ENCODE data around the gene SLC11A2.
"Not testable (repeated sequence)": the region's sequence is repeated elsewhere in the genome, so short reads cannot be mapped to it uniquely, and the experiment has no call there.

The SLC11A2 gene

DNA sequence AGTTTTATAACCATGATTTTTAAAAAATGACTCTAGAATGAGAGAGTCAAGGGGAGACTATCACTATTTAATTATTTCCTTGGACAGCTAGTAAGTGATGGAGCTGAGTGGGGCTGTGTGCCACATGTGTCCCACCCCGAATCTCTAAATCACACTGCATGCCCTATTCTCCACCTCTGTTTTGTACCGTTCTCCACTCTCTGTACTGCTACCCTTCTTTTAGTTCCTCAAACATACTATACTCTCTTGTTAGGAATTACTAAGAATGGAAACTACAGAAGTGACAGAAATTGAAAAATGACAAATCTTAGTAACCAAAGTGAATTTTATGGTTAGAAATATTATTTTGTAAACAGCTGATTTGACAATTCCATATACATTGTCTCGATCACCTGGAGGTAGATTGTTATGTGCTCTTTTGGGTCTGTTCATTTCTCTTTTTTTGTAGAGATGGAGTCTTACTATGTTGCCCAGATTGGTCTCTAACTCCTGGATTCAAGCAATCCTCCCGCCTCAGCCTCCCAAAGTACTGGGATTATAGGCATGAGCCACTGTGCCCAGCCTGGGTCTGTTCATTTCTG lies 35.9 kb downstream of the SLC11A2 start:
- DNase-seq (ENCODE audit: low spot score), result no peak

DNA sequence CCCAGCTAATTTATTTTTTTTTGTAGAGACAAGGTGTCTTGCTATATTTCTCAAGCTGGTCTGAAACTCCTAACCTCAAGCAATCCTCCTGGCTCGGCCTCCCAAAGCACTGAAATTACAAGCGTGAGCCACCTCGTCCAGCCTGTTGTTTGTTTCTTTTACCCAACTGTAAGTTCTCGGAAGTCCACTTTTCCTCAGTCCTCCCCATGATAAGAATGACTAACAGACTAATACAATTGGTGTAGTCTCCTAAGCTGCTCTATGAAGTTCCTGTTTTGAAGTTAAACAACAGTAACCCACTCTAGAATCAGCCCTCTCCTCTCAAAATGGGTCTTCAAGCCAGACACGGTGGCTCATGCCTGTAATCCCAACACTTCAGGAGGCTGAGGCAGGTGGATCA lies 37.3 kb downstream of the SLC11A2 start:
- DNase-seq (ENCODE audit: low spot score), result no peak

DNA sequence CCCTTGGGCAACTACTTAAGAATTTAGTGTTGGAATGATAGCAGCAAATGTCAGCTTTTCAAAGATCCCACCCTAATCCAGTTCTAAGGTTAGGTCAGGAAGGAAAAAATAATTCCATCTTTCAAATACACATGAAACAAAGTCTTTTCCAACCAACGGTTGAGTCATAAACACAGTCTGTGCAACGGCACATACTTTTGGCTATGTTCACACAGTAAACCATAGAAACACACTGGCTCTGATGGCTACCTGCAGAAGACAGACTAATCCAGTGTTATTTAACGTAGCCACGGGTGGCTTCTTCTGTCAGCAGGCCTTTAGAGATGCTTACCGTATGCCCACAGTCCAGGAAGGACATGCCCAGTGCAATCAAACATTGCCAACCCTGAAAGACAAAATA lies 38.1 kb downstream of the SLC11A2 start:
- DNase-seq (ENCODE audit: low spot score), result no peak

DNA sequence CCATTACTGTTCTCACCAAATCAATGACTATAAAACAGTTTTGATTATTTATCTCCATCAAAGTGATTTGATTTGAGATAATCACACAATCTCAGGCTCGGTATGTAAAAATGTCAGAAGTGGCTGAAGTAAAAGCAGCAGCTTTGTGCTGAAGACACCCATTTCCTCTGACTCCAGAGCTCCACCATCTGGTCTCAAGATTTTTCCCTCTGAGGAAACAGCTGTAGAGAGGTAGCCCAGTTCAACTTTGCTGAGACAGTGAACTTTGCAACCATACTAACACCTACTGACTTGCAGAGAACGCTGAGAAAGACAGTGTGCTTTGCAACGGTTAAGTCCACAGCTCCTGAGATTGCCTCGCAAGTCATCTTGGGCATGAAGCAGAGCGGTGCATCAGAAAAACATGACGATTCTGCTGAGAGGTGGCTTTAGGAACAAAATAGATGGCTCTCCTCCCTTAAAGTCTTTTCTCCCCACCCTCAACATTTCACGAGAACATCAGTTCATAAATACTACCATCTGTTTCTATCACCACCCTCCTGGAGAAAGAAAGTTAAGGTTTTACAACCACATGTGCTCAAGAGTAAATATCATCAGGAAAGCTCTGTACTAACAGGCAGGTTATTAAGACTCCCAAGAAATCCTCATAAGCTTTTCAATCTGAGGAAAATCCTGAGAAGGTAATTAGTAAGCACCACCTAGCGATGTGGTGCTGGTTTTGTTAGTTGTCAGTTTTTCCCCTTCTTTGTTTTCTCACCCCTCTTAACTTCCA lies 39.0 kb downstream of the SLC11A2 start:
- DNase-seq (ENCODE audit: low spot score), result peak; percentile 68

DNA sequence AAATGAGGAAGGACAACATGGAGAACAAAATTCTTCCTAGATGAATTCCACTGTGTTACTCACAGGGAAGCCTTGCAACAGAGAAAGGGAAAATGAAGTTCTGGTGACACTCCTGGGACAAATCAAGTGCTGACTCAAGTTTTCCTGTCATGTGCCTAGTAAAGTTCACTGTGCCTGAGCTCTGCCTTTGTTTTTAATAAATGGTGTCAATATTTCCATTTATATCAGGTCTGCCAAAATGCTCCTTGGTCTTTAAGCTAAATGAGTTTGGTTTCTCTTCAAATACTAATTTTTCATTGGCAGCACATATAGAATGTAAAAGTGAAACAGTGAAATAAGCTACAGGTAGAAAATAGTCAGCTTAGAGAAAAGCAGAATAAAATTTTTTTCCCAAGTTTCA lies 40.9 kb downstream of the SLC11A2 start:
- peak; percentile 17 for DNase-seq (ENCODE audit: low spot score)

DNA sequence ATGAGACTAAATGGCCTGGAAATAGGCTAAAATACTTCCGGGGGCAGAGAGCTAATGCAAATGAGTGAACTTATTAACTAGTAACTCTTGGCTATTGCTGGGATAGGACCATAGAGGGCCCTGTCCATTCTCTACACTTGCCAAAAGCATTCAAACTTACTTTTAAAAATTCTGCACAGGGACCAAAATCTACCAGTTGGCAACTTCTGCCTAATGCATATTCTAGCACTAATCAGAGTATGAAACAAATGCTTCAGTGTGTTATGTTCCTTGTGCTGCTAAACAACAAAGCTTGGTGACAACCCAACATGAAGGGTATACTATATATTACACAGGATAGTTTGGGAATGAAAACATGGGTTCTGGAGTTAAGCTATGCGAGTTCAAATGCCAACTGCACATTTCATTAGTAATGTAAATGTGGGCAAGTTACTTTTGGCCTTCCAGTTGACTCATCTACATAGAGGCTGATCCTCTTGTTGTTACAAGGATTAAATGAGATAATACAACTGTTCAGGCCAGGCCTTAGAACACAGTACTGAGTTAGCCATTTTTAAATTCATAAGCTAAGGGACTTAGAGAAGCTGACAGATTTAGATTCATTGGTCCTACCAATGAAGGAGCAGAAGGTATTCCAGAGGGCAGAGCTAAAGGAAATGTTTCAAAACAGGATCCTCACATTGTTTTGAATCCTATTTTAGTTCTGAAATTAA lies 41.4 kb downstream of the SLC11A2 start:
- peak; percentile 35 for DNase-seq (ENCODE audit: low spot score)

DNA sequence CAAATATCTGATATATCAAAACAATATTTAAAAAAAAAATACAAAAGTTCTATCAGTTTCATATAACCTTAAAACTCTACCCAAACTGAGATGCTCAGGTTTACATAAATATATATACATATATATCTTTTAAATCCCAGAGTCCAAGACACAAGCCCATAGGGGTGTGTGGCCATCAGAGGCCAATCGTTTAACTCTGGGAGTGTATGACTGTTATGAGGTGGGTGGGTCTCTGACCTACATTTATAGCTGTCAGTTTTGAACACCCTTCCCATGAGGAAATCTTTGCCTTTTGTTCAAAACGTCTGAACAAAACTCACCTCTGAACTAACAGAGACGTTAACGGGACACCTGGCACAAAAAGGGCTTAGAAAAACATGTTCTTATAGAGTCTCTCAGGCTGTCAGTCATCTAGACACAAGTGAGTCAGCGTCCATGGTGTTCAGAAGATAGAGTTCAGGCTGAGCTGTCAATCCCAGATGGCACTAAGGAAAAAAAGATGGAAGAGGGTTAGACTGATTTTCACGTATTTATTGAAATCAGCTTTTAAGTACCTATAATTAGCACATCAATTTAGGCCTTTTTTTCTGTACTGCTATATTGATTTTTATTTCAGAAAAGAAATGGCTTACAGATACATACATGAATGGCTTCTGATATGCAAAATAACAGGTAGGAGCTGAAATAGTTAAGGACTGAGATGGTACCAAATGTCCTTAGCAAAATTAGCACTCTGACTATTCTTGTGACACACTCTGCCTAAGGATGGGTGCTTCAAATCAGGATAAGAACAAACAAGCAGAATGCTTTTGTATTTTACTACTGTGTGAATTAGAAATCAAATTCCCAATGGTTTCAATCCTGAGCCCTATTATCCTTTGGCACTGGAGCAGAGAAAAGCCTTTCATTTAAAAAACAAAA lies 44.6 kb downstream of the SLC11A2 start:
- DNase-seq (ENCODE audit: low spot score), result no peak

DNA sequence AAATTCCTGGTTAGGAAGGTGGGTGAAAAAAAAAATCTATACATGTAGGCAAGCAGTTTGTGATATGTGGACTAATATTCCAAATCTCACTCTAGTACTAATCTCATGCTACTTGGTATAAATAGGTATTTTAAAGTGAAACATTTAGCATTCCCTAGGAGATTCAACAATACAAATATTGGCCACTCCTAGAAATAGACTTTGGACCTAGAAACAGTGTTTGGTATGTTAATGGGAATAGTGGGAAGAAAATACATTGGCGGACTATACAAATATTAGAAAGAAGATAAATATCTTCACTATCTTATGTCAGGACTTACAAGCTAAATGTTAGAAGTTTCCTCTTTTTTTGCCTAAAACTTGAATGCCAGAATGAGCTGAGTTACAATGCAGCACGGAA lies 45.6 kb downstream of the SLC11A2 start:
- no peak for DNase-seq (ENCODE audit: low spot score)

DNA sequence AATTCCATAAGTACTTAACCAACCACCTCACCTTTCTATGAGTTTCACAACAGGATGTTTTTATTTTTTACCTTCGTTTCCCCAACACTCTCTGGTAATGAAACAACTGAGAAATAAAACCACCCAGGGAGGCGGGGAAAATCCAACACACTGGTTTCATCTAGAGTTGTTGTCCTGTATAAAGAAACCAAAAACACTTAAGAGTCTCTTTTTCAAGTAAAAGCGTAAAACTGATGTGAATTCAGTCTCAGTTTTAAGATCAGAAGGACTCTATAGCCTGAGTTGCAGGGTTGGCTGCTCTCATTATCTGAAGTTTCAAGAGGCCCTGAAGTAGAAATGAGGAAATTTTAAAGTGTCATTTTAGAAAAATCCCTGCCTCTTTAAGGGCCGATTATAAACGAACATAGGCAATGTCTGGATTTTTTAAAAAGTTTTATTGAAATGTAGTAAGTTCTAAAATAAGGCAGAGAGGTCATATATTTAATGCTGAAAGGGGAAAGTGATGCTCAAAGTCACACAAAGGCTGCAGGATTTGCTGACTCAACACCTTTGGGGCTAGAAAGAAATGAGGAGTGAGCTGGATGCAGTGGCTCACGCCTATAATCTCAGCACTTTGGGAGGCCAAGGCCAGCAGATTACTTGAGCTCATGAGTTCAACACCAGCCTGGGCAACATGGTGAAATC lies 46.7 kb downstream of the SLC11A2 start:
- DNase-seq (ENCODE audit: low spot score), result no peak

DNA sequence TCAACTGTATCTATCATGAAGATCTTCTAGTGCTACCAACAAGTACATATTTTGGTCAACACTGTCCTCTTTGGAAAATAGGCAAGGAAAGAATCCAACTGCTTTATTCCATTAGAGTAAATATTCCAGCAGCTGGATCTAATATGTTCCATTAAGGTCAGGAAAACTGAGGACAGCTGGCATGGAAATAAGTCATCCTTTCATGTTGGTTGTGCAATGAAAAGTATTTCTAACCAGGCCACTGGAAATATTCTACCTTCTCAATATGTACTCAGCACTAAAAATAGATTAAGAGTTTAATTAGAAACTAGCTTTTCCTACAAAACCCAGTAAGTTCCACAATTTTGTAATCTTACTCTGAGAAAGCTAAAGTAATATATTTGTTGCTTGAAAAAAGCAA lies 54.2 kb downstream of the SLC11A2 start:
- no peak for DNase-seq (ENCODE audit: low spot score)

DNA sequence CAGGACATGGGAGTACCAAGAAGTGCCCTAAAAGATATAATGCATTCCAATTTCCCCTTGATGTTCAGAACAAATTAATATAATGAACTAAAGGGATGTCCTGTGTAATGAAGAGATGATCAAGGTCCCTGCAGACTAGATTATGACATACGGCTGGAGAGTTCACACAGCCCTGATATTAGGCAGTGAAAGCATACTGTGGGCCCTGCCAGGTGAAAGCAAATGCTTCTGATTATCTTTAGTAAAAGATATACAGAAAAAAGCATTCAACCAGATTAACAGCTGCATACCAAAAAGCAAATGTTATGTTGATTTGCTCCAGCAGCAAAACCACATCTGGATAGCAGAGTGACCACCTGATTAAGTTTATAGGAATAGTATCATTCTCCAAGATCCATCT lies 61.8 kb downstream of the SLC11A2 start:
- DNase-seq (ENCODE audit: low spot score), result no peak

DNA sequence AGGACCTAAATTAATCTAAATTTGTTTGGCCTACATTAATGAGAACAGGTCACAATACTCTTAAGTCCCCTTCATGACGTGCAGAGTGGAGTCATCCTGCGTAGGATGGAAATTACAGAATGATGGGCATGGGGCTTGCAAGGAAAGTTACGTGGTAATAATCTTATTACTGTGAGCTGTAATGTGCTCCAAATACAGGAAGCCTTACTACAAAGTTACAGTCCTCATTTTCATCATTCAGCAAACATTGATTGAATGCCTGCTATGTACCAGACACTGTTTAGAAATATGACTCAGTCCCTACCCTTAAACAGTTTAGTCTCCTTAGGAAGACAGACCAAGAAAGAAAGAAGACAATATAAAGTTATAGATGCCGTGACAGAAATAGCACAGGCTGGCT lies 64.5 kb downstream of the SLC11A2 start:
- no peak for DNase-seq (ENCODE audit: low spot score)

DNA sequence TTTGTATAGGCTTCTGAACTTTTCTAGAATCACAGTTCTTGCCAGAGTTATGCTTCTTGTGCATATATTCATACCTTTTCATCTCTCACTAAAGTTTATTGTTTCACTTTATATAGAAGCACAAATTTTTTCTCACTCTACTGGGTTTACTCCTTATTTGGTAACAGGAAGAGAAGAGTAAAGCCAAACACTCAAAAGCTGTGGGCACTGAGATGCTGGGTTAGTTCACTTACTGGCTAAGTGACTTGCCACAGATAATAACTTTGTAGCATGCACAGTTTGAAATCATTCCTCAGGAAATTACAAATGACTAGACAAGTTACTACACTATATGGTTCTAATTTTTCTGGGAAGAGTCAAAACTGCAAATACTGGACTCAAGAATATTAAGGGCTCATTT lies 66.1 kb downstream of the SLC11A2 start:
- DNase-seq (ENCODE audit: low spot score), result no peak

DNA sequence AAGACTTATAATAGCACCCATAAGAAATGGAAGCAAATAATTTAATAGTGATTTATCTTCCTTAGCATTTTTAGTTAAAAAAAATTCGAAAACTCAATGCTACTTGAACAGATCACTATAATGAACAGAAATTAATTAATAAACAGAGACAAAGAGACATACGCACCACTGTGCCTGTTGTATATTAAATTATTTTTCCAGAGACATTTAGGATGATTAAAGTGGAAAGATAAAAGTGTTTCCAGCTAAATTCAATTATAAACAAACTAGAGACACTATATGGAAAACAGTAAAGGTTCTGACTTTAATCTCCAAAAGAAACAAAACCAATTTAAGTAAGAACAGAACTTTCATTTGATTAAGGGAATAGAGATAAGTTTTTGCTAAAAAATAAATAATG lies 70.5 kb downstream of the SLC11A2 start:
- no peak for DNase-seq (ENCODE audit: low spot score)

DNA sequence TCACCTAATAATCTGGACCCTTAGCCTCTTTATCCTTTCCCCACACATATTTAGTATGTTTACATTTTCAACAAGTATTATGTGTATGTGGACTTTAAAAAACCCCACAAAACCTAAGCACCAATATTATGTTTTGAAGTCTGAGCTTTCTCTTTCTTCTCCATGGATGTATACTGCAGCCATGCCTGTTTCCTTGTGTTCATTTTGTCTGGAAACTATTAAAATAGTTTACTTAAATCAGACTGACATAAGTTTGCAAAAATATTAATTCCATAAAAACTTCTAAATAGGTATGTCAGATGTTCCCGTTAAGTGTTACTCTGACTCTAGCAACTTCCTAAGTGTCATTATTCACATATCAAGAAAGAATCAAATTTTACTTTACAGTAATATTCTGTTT lies 70.9 kb downstream of the SLC11A2 start:
- no peak for DNase-seq (ENCODE audit: low spot score)

DNA sequence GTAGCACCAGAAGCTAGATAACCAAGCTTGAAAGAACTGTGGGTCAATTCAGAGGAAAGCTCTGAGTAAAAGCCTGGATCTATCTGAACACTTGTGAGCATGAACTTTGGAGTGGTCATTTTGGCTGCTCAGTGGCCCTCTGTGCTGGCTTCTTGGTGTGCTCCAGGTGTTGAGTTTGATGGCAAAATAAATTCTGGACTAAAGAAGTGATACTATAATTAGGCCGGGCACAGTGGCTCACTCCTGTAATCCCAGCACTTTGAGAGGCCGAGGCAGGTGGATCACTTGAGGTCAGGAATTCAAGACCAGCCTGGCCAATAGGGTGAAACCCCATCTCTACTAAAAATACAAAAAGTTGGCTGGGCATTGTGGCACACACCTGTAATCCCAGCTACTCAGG lies 71.4 kb downstream of the SLC11A2 start:
- DNase-seq (ENCODE audit: low spot score), result not testable (repeated sequence)

DNA sequence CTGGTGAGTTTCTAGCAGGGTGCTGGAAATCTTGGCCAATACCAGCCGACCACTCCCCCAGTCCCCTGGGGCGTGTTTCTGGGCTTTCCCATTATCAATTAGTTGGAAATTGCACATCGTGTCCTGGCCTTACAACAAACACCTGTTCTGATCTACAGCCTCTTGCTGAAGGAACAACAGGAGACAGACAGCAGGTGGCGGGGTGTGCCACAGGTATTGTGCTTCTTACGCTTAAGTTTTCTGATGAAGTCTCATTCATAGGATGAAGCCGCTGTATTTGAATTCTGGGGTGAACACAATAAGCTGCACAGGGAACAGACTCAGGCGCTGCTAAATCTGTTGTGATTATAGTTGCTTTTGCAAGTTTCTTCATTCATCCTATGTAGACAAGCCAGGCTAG lies 73.1 kb downstream of the SLC11A2 start:
- DNase-seq (ENCODE audit: low spot score), result no peak

DNA sequence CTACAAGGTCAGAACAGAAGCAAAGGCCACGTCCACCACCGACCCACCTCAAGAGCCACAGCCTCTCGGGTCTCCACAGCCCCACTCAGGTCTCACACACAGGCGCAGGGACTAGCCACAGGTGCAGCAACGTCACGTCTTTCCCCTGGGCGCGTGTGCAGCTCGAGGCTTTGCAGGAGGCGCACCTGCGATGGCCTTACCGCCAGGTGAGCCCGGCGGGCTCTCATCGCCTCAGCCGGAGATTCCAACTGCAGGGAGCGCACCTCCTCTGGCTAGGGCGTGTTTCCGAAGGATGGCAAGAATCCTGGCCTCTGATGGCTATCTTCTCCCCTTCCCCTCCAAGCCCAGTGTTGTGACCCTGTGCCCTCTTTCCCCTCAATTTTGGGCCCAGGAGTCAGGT lies 73.7 kb downstream of the SLC11A2 start, which contains the start of gene HIGD1C:
Gene HIGD1C, plus strand, starts transcription at position 35 of the 400 bp plus-strand sequence. CDS start 1,455 bp downstream, outside the sequence.
- DNase-seq (ENCODE audit: low spot score), result no peak

DNA sequence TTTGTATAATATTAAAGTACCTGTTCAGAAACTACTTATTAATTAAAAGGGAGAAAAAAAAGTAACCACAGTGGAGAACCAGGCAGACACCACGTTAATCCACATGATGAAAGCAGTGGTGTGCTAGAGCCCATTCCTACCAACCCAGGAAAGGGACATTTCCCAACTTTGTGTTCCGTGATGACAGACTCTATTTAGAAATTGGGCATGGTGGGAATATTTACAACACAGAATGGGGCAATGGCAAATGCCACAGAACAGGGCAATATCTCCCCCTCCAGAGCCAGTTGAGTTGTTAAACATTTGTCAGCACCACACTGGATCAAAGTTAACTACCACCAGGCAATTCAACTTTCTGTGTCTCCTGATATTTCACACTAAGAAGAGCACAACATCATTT lies 75.1 kb downstream of the SLC11A2 start:
- DNase-seq (ENCODE audit: low spot score), result no peak

DNA sequence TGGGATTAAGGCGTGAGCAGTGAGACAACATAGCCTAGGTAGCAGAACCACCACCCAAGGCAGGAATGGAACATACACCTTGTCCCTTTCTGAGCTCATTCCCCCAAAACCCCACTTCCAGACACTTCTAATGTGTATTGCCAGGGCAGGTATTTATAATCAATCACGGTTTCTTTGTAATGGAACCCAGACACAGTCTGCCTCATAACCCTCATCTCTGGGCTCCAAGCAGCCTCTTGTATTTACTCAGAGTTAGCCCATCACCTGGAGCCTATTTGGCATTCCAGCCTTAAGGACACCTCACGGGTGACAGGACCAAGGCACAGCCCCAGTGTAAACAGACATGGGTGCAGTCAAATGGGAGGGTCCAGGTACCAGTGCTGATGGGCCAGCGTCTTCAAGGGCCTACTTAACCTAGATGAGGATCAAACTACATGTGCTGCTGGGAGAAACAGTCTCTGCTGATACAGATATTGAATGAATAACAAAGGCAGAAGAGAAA lies 76.3 kb downstream of the SLC11A2 start:
- no peak for DNase-seq (ENCODE audit: low spot score)

DNA sequence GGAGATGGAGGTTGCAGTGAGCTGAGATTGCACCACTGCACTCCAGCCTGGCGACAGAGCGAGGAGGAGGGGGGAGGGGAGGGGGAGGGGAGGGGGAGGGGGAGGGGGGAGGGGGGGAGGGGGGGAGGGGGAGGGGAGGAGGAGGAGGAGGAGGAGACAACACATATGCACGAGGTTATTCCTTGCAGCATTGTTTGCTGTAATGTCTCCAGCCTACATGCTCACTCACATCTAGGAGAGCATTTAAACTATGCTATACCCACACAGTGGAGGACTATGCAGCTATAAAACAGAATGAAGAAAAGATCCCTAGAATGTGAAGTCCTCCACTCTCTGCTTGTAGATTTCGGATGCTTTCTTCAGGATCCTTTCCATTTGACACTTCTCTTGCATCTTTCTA lies 77.4 kb downstream of the SLC11A2 start:
- no peak for DNase-seq (ENCODE audit: low spot score)
